Measurements from ENCODE around the gene WNK2.

WNK2 gene

DNA sequence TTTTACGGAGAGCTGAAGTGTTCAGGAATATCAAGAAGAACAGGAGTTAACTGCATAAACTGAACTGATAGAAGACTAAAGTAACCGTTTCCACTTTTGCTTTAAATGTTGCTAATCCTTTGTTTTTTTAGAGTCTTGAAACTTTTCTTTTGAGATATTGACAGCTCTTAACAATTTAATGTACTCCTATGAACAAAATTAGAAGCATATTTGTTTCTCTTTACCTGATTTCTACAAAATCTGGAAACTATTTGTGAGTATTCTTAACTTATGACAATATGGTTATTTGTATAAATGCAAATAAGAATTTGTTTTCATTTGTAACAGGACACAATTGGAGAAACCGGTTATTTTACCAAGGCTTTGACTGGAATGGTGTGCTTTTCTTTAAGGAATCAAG, 178.1 kb downstream of the WNK2 start:
- TF ChIP-seq EZH2phosphoT487 (conservative IDR thresholded peaks at IDR 0.05; ENCODE audit: low read length), result no peak
- TF ChIP-seq, protein P1, sequence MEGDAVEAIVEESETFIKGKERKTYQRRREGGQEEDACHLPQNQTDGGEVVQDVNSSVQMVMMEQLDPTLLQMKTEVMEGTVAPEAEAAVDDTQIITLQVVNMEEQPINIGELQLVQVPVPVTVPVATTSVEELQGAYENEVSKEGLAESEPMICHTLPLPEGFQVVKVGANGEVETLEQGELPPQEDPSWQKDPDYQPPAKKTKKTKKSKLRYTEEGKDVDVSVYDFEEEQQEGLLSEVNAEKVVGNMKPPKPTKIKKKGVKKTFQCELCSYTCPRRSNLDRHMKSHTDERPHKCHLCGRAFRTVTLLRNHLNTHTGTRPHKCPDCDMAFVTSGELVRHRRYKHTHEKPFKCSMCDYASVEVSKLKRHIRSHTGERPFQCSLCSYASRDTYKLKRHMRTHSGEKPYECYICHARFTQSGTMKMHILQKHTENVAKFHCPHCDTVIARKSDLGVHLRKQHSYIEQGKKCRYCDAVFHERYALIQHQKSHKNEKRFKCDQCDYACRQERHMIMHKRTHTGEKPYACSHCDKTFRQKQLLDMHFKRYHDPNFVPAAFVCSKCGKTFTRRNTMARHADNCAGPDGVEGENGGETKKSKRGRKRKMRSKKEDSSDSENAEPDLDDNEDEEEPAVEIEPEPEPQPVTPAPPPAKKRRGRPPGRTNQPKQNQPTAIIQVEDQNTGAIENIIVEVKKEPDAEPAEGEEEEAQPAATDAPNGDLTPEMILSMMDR (IDR thresholded peaks at IDR 0.05; ENCODE audit: insufficient read depth, low read length, poor library complexity, severe bottlenecking), result no peak
- Histone ChIP-seq H3K27me3 (ENCODE audit: low read length) (no peaks in the 10 kb centered on the region), H3K9me3 (ENCODE audit: insufficient read depth, low read length) (peaks cover 18% of the 10 kb centered on the region; the same call in 1 of the 2 replicates), H3K4me3 (ENCODE audit: insufficient read depth, low read length, poor library complexity, severe bottlenecking) (no peak overlapping the region), H3K9me2 (replicated peaks; ENCODE audit: insufficient read depth, low read length) (no peaks in the 10 kb centered on the region), H3K27ac (ENCODE audit: low read depth, low read length) (no peak overlapping the region), H3K36me3 (ENCODE audit: low read length) (no peaks in the 10 kb centered on the region), H3F3A (ENCODE audit: insufficient read depth) (no peaks in the 10 kb centered on the region), H3K79me2 (ENCODE audit: insufficient read depth, low read length) (no peaks in the 10 kb centered on the region), H3K4me2 (ENCODE audit: low read depth, low read length, poor library complexity, severe bottlenecking) (no peak overlapping the region), H4K20me1 (ENCODE audit: low read depth, low read length) (no peaks in the 10 kb centered on the region), H2AFZ (ENCODE audit: low read depth, low read length, severe bottlenecking) (no peak overlapping the region), H3K9ac (ENCODE audit: low read length) (no peak overlapping the region)

DNA sequence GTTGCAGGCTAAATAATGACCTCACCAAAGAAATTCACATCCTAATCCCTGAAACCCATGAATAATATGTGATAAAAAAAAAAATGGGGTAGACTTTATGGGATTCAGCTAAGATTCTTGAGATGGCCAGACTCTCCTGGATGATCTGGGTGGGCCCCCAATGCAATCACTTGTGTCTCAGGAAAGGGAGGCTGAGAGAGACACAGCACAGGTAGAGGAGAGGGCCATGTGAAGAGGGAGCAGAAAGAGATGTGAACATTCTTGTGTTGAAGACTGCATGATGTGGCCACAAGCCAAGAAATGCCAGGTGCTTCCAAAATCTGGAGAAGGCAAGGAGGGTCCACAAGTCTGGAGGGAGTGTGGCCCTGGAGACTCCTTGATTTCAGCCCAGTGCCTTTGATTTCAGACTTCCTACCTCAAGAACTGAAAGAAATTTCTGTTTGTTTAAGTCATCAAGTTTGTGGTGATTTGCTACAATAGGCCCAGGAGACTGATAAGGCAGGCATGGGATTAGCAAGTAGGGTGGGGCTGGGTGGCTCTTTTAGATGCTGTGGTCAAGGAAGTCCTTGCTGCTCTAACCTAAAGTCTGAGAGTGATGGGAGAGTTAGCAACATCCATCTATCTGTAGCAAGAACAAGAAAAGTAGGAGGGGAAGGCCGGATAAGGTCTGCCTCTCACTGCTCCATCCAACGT, 180.9 kb downstream of the WNK2 start:
- no peak overlapping the region for H3K4me2 ChIP-seq (ENCODE audit: low read depth, low read length, poor library complexity, severe bottlenecking)
- no peaks in the 10 kb centered on the region for H3K79me2 ChIP-seq (ENCODE audit: insufficient read depth, low read length)
- TF ChIP-seq, protein P1 (IDR thresholded peaks at IDR 0.05; ENCODE audit: insufficient read depth, low read length, poor library complexity, severe bottlenecking), result no peak
- TF ChIP-seq EZH2phosphoT487 (conservative IDR thresholded peaks at IDR 0.05; ENCODE audit: low read length), result no peak
- no peak overlapping the region for H3K4me3 ChIP-seq (ENCODE audit: insufficient read depth, low read length, poor library complexity, severe bottlenecking)
- no peaks in the 10 kb centered on the region for H3K9me2 ChIP-seq (replicated peaks; ENCODE audit: insufficient read depth, low read length)
- H4K20me1 ChIP-seq (ENCODE audit: low read depth, low read length), result no peaks in the 10 kb centered on the region
- peaks cover 18% of the 10 kb centered on the region; the same call in 1 of the 2 replicates for H3K9me3 ChIP-seq (ENCODE audit: insufficient read depth, low read length)
- H3F3A ChIP-seq (ENCODE audit: insufficient read depth), result no peaks in the 10 kb centered on the region
- no peak overlapping the region for H2AFZ ChIP-seq (ENCODE audit: low read depth, low read length, severe bottlenecking)
- no peaks in the 10 kb centered on the region for H3K27me3 ChIP-seq (ENCODE audit: low read length)
- H3K9ac ChIP-seq (ENCODE audit: low read length), result no peak overlapping the region
- H3K36me3 ChIP-seq (ENCODE audit: low read length), result no peaks in the 10 kb centered on the region
- no peak overlapping the region for H3K27ac ChIP-seq (ENCODE audit: low read depth, low read length)

DNA sequence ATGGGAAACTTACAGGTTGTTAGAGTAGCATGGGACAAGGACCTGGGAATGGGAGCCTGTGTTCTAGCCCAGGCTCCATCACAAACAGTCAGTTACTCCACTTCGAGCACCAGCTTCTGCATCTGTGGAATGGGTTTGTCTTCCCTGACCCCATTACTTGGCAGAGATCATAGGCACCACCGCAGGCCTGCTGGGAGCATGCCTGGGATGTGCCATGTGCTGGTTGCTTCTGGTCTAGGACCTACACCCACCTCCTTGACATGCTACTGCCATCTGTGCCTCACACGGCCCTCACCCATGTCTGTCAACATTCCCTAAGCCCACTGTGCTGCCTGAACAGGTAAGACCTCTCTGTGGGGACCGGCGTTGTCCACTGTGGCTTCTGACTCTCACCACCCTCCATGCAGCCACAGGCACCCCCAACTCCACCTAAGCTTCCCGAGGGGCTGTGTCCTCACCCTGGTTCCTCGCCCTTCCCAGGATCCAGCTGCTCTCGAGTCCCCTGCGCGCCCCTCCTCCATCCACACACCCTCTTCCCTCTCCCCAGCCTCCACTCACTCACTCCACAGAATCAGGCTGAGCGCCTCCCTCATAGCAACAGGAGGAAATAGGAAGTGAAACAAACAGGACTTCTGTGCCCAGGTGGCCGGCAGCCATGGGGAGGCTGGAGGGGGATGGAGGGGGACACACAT, 181.6 kb downstream of the WNK2 start:
- no peaks in the 10 kb centered on the region for H3F3A ChIP-seq (ENCODE audit: insufficient read depth)
- H3K79me2 ChIP-seq (ENCODE audit: insufficient read depth, low read length), result no peaks in the 10 kb centered on the region
- TF ChIP-seq EZH2phosphoT487 (conservative IDR thresholded peaks at IDR 0.05; ENCODE audit: low read length), result no peak
- TF ChIP-seq, protein P1 (IDR thresholded peaks at IDR 0.05; ENCODE audit: insufficient read depth, low read length, poor library complexity, severe bottlenecking), result no peak
- no peak overlapping the region for H3K27ac ChIP-seq (ENCODE audit: low read depth, low read length)
- no peaks in the 10 kb centered on the region for H3K27me3 ChIP-seq (ENCODE audit: low read length)
- no peak overlapping the region for H3K4me3 ChIP-seq (ENCODE audit: insufficient read depth, low read length, poor library complexity, severe bottlenecking)
- no peaks in the 10 kb centered on the region for H3K36me3 ChIP-seq (ENCODE audit: low read length)
- no peak overlapping the region for H3K9ac ChIP-seq (ENCODE audit: low read length)
- H3K9me2 ChIP-seq (replicated peaks; ENCODE audit: insufficient read depth, low read length), result no peaks in the 10 kb centered on the region
- no peak overlapping the region for H3K4me2 ChIP-seq (ENCODE audit: low read depth, low read length, poor library complexity, severe bottlenecking)
- H4K20me1 ChIP-seq (ENCODE audit: low read depth, low read length), result no peaks in the 10 kb centered on the region
- peaks cover 12% of the 10 kb centered on the region; the same call in 1 of the 2 replicates for H3K9me3 ChIP-seq (ENCODE audit: insufficient read depth, low read length)
- no peak overlapping the region for H2AFZ ChIP-seq (ENCODE audit: low read depth, low read length, severe bottlenecking)
